Measurements from ENCODE around the gene GRSF1.
"Not testable (repeated sequence)": the region's sequence is repeated elsewhere in the genome, so short reads cannot be mapped to it uniquely, and the experiment has no call there.

The GRSF1 gene

DNA sequence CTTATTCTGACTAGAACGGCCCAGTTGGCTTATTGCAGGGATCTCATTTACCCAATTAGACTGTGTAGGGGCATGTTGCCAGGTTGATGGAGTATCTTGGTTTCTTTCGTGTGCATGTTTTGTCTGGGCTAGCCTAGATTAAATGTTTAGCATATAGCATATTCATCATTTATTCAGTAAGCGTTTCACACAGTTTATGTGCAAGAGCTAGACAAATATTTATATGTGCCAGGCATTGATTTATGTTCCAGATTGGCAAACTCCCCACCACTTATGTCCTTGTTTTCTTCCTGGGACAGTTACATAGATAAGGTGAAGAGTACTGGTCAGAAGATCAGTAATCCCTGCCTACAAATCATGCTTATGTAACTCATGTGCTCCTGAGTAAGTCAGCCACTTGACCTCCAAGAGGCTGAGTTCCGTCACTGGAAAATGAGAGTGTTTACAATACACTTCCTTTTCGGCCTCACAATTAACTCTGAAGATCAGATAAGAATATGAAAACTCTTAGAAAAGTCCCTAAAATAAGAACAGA is 60.7 kb downstream of the GRSF1 start:
- intact Hi-C loops (cut with DNase I) = no loop called here
- DNase-seq = no peak

DNA sequence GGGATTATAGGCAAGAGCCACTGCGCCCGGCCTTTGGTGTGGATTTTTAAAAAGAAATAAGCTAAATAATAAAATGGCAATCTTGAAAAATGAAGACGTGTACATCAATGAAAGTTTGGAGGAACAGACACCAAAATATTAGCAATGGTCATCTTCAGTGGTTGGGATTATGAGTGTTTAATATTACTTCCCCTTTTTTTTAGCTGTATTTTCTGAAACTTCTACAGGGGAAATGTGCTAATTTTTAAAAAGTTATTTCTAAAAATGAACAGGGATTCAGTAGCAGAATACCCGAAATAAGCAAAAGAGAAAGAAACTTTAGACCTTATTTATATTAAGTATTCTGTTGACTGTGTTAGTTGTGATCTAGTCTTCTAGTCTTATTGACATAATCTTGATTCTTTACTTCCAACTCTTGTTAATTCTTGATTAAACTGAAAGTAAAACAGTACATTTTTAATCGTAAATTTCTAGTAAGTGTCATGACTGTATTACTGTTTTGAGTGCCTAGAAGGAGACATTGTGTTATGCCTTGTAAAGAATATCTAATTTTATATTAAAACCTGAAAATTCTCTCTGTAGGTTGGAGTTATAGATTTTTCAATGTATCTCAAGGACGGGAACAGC is 66.6 kb downstream of the GRSF1 start:
- DNase-seq = no peak
- intact Hi-C loops (cut with DNase I) = no loop called here

DNA sequence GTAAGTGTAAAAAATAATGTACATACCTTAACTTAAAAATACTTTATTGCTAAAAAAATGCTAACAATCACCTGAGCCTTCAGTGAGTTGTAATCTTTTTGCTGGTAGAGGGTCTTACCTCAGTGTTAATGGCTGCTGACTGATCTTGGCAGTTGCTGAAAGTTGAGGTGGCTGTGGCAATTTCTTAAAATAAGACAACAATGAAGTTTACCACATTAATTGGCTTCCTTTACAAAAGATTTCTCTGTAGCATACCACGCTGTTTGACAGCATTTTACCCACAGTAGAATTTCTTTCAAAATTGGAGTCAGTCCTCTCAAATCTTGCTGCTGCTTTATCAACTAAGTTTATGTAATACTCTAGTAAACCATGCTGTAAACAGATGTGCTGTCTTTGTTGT is 70.3 kb downstream of the GRSF1 start:
- DNase-seq; intact Hi-C loops (cut with DNase I): not testable (repeated sequence)

DNA sequence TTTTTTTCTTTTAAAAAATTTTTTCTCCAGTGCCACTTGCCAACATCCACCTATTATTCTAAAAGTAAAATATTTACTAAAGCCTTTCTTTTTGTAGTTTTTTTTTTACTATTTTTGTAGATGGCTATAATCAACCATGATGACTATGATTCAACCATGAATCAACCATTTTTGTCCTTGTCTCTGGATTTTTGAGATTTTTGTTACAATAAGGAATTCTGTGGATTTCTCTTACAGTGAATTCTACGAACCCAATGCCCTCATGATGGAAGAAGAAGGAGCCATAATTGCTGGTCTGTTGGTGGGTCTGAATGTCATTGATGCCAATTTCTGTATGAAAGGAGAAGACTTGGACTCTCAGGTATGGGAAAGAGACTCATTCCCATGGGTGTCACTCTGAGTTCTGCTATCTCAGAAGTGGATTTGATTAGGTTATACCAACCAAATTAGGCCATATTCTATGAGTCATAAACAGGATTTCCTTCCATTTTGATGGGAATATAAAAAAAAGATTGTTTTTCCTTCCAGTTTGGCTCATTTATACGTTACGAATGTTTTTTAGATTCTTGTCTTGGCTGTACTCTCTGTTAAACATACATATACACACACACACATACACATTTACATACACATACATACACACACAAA is 71.3 kb downstream of the GRSF1 start:
- DNase-seq = no peak
- intact Hi-C loops (cut with DNase I) = no loop called here
